ENCODE results near the gene EPS8L3.

EPS8L3 gene

GRCh38 chr1:109773203-109773899 is 9.6 kb upstream of the EPS8L3 start:
- H3K9me3 Mint-ChIP-seq = no peaks in the 10 kb centered on the region
- TF ChIP-seq, protein P1, sequence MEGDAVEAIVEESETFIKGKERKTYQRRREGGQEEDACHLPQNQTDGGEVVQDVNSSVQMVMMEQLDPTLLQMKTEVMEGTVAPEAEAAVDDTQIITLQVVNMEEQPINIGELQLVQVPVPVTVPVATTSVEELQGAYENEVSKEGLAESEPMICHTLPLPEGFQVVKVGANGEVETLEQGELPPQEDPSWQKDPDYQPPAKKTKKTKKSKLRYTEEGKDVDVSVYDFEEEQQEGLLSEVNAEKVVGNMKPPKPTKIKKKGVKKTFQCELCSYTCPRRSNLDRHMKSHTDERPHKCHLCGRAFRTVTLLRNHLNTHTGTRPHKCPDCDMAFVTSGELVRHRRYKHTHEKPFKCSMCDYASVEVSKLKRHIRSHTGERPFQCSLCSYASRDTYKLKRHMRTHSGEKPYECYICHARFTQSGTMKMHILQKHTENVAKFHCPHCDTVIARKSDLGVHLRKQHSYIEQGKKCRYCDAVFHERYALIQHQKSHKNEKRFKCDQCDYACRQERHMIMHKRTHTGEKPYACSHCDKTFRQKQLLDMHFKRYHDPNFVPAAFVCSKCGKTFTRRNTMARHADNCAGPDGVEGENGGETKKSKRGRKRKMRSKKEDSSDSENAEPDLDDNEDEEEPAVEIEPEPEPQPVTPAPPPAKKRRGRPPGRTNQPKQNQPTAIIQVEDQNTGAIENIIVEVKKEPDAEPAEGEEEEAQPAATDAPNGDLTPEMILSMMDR (IDR thresholded peaks at IDR 0.05) = peak; percentile 78
- H3K36me3 Mint-ChIP-seq (ENCODE audit: low read depth) = no peaks in the 10 kb centered on the region
- H3K4me1 Mint-ChIP-seq = peaks cover 38% of the 10 kb centered on the region
- no peak overlapping the region for H3K27ac Mint-ChIP-seq
- H3K27me3 Mint-ChIP-seq (ENCODE audit: low read depth, poor library complexity) = peaks cover 22% of the 10 kb centered on the region
- peak; percentile 69 for DNase-seq
- no peak overlapping the region for H3K4me3 Mint-ChIP-seq

GRCh38 chr1:109772658-109773202 is 9.0 kb upstream of the EPS8L3 start:
- DNase-seq = no peak
- Mint-ChIP-seq H3K27me3 (ENCODE audit: low read depth, poor library complexity) (peaks cover 22% of the 10 kb centered on the region), H3K27ac (no peak overlapping the region), H3K36me3 (ENCODE audit: low read depth) (no peaks in the 10 kb centered on the region), H3K9me3 (no peaks in the 10 kb centered on the region), H3K4me1 (peaks cover 32% of the 10 kb centered on the region), H3K4me3 (no peak overlapping the region)
- TF ChIP-seq, protein P1 (IDR thresholded peaks at IDR 0.05) = no peak

DNA sequence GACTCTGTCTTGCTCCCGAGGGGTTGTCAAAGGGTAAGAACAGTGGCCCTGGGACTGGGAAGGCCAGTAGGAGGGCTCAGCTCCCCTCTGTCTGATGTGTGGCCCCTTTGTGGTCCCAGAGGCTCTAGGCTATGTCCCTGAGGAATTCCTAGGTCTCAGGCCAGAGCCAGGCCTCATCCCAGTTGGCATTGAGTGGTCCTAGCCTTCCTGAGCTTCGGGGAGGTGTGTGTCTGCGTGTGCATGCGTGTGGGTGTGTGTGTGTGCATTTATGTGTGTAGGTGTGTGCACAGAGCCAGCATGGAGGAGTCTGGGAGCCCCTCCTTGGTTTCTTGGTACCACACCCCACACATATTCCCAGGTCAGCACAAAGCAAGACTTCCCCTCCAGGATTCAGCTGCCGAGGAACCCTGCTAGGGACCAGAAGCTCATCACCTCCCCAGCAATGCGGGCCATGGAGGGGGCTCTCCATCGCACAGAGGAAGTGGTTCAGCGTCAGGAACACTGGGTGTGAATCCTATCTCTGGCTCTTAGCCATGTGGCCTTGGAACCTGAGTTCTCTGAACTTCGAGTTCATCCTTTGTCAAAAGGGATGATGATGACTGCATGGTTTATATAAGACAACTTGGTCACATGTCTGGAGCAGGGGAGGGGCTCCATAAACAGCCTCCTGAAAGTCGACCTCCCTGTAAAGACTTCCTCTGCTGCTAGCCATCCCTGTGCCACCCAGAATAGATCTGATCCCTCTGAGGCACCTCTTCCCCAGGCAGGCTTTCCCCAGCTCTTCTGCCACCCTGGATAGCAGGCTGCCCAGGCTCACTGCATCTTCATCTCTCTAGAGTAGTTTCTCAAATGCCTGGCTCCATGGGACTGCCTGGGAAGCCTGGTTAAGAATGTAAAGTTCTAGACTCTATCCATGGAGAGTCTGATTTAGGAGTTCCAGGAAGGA is 8.3 kb upstream of the EPS8L3 start:
- H3K4me1 Mint-ChIP-seq = peaks cover 24% of the 10 kb centered on the region
- H3K36me3 Mint-ChIP-seq (ENCODE audit: low read depth) = no peaks in the 10 kb centered on the region
- H3K4me3 Mint-ChIP-seq = no peak overlapping the region
- peaks cover 19% of the 10 kb centered on the region for H3K27me3 Mint-ChIP-seq (ENCODE audit: low read depth, poor library complexity)
- TF ChIP-seq, protein P1 (IDR thresholded peaks at IDR 0.05) = no peak
- H3K9me3 Mint-ChIP-seq = no peaks in the 10 kb centered on the region
- H3K27ac Mint-ChIP-seq = no peak overlapping the region
- no peak for DNase-seq

- peaks cover 23% of the 10 kb centered on the region for H3K4me1 Mint-ChIP-seq
- no peaks in the 10 kb centered on the region for H3K9me3 Mint-ChIP-seq
- no peaks in the 10 kb centered on the region for H3K36me3 Mint-ChIP-seq (ENCODE audit: low read depth)
- TF ChIP-seq, protein P1 (IDR thresholded peaks at IDR 0.05) = no peak
- DNase-seq = no peak
- H3K4me3 Mint-ChIP-seq = no peak overlapping the region
- peaks cover 6% of the 10 kb centered on the region for H3K27me3 Mint-ChIP-seq (ENCODE audit: low read depth, poor library complexity)
- H3K27ac Mint-ChIP-seq = no peak overlapping the region
Measured at GRCh38 chr1:109770331-109771095, 6.8 kb upstream of the EPS8L3 start.

- Mint-ChIP-seq H3K4me3 (no peak overlapping the region), H3K27ac (peak overlapping the region; percentile 40), H3K9me3 (no peaks in the 10 kb centered on the region), H3K36me3 (ENCODE audit: low read depth) (no peaks in the 10 kb centered on the region), H3K4me1 (peaks cover 23% of the 10 kb centered on the region), H3K27me3 (ENCODE audit: low read depth, poor library complexity) (no peaks in the 10 kb centered on the region)
- TF ChIP-seq, protein P1 (IDR thresholded peaks at IDR 0.05) = no peak
- DNase-seq = no peak
Measured at GRCh38 chr1:109769330-109770078, 5.8 kb upstream of the EPS8L3 start.
